ENCODE measurements around the gene TBC1D2.

DNA sequence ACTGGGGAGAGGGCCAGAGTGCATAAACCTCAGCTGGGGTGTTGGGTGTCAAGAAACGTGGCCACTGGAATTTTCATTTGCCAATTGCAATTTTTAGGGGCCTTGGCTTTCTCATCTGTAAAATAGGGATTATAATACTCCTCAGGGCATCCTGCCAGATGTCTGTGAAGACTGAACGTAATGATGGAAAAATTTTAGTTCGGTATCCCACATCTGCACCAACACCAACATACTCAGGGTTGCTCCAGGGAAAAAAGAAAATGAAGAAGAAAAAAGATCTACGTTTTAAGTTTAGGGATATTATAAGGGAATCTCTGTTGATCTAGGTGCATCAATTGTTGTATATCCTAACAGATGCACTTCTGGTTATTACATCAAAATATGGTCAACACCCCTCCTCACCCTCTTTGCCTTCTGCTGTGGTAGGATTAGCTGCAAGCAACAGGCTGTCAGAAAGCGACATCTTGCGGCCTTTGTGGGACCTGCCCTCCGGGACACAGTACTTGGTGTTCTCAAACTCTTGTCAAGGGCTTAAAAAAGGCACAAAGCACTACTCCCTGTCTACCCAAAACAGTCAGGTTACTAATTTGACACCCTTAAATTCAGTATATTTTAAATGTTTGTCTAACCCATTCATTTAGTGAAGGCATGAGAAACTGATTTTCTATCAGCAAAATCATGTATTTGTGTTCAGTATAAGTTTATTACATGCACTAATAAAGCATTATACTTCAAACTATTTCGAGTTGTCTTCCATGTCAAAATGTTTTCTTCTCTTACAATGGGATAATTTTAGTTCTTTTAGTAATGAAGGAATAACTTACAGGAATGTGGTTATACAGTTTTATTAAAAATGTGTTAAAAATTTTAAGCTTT lies 8.3 kb upstream of the TBC1D2 start:
- no peak for TF ChIP-seq POLR2AphosphoS5 (IDR thresholded peaks at IDR 0.05)
- no peak for TF ChIP-seq EP300 (IDR thresholded peaks at IDR 0.05)

Measured in upper lobe of left lung (tissue), 4 donors.